IMR-90 (cell line): ENCODE measurements around the gene GAS6. TPM values are rescaled to one million over a fixed set of nuclear protein-coding genes. Genes with fewer than 3 reads are reported as not detected.

Experiments used
- ATAC-seq: fragments of 200-7000 bp; cut with Tn5 transposase; 2 replicates; pipeline ENCODE4 v1.9.1; 2020; ENCODE audit warnings: low read depth, mild to moderate bottlenecking, moderate library complexity
- BruUV-seq: library from RNA; stranded (reverse); fragments of 400-500 nt; replicated peaks from 2 replicates; lab custom pipeline; 2021; lab: Mats Ljungman, UMichigan
- CTCF ChIA-PET: fragments of 300-600 bp; formaldehyde crosslinking; extraction: SDS; loops from one replicate; lab custom pipeline; 2021; ENCODE audit warnings: antibody characterized with exemption; lab: Yijun Ruan, JAX
- POLR2A ChIA-PET: fragments of 300-600 bp; sonication (Branson Sonifier 250); formaldehyde crosslinking; loops from one replicate; lab custom pipeline; 2022; ENCODE audit warnings: antibody characterized with exemption; ENCODE audit not compliant: unreplicated experiment; lab: Charles Lee
- DNase-seq: peaks from one replicate; pipeline ENCODE4 v3.0.0; 2013
- H2AFZ ChIP-seq: replicated peaks from 2 replicates; pipeline ENCODE3; 2013; ENCODE audit warnings: low read length, mild to moderate bottlenecking; ENCODE audit not compliant: poor library complexity
- H2AK5ac ChIP-seq: 2 replicates; pipeline ENCODE4 v1.6.1; 2013; ENCODE audit warnings: low read depth, low read length, inconsistent platforms
- H2AK9ac ChIP-seq: replicated peaks from 2 replicates; pipeline ENCODE3; 2013; ENCODE audit warnings: mild to moderate bottlenecking, low read depth, low read length, moderate library complexity; ENCODE audit not compliant: poor library complexity
- H2BK120ac ChIP-seq: 2 replicates; pipeline ENCODE4 v1.6.1; 2013; ENCODE audit warnings: low read depth, low read length, inconsistent platforms
- H2BK15ac ChIP-seq: 3 replicates; pipeline ENCODE4 v1.6.1; 2013; ENCODE audit warnings: low read depth, low read length, inconsistent platforms
- H2BK20ac ChIP-seq: 2 replicates; pipeline ENCODE4 v1.6.1; 2013; ENCODE audit warnings: low read depth, mild to moderate bottlenecking, inconsistent platforms, low read length, moderate library complexity
- H2BK5ac ChIP-seq: 2 replicates; pipeline ENCODE4 v1.6.1; 2013; ENCODE audit warnings: mild to moderate bottlenecking, low read depth, low read length, inconsistent platforms; ENCODE audit not compliant: poor library complexity, severe bottlenecking
- H3K14ac ChIP-seq: replicated peaks from 2 replicates; pipeline ENCODE4 v1.6.1; 2013; ENCODE audit warnings: low read depth, low read length, inconsistent platforms
- H3K18ac ChIP-seq: 2 replicates; pipeline ENCODE4 v1.6.1; 2013; ENCODE audit warnings: low read depth, low read length, control low read depth
- H3K23ac ChIP-seq: 2 replicates; pipeline ENCODE4 v1.6.1; 2013; ENCODE audit warnings: low read depth, low read length, inconsistent platforms
- H3K27ac ChIP-seq: 2 replicates; pipeline ENCODE4 v1.5.1; 2013; ENCODE audit warnings: mild to moderate bottlenecking, control low read depth, low read length; ENCODE audit not compliant: insufficient read depth
- H3K27me3 ChIP-seq: 2 replicates; pipeline ENCODE4 v1.6.1; 2013; ENCODE audit warnings: low read length; ENCODE audit not compliant: control insufficient read depth, insufficient read depth
- H3K36me3 ChIP-seq: 2 replicates; pipeline ENCODE4 v1.6.1; 2013; ENCODE audit warnings: low read length, mixed read lengths; ENCODE audit not compliant: control insufficient read depth, insufficient read depth
- H3K4ac ChIP-seq: 2 replicates; pipeline ENCODE4 v1.6.1; 2013; ENCODE audit warnings: low read depth, low read length, inconsistent platforms
- H3K4me1 ChIP-seq: 2 replicates; pipeline ENCODE4 v1.6.1; 2013; ENCODE audit warnings: low read length, mixed read lengths; ENCODE audit not compliant: control insufficient read depth, insufficient read depth
- H3K4me2 ChIP-seq: 2 replicates; pipeline ENCODE4 v1.6.1; 2013; ENCODE audit warnings: low read depth, mild to moderate bottlenecking, control low read depth, low read length, moderate library complexity
- H3K4me3 ChIP-seq: 2 replicates; pipeline ENCODE4 v1.5.1; 2013; ENCODE audit warnings: low read depth, mild to moderate bottlenecking, control low read depth, low read length, moderate library complexity; ENCODE audit not compliant: insufficient read depth
- H3K56ac ChIP-seq: 2 replicates; pipeline ENCODE4 v1.6.1; 2013; ENCODE audit warnings: low read length, inconsistent platforms; ENCODE audit not compliant: insufficient read depth; ENCODE audit errors: extremely low read depth
- H3K79me1 ChIP-seq, 2 experiments: 2 replicates each; pipeline ENCODE4 v1.6.1; 2013; ENCODE audit warnings: low read length in 2 of 2, inconsistent platforms in 1 of 2, low read depth in 1 of 2
- H3K9ac ChIP-seq: 2 replicates; pipeline ENCODE4 v1.6.1; 2013; ENCODE audit warnings: low read depth, low read length, control low read depth
- H3K9me1 ChIP-seq: 2 replicates; pipeline ENCODE4 v1.6.1; 2013; ENCODE audit warnings: low read length, inconsistent platforms; ENCODE audit not compliant: insufficient read depth
- H3K9me3 ChIP-seq: 2 replicates; pipeline ENCODE4 v1.6.1; 2013; ENCODE audit warnings: low read length; ENCODE audit not compliant: control insufficient read depth, insufficient read depth
- H4K20me1 ChIP-seq: 2 replicates; pipeline ENCODE4 v1.6.1; 2013; ENCODE audit warnings: low read length, inconsistent platforms; ENCODE audit not compliant: insufficient read depth
- H4K5ac ChIP-seq: 2 replicates; pipeline ENCODE4 v1.6.1; 2013; ENCODE audit warnings: mild to moderate bottlenecking, low read depth, low read length, control low read depth
- H4K8ac ChIP-seq, 2 experiments: 2 replicates each; pipeline ENCODE4 v1.6.1; 2013; ENCODE audit warnings: low read depth in 2 of 2, low read length in 2 of 2, control low read depth in 1 of 2, inconsistent platforms in 1 of 2
- H4K91ac ChIP-seq: 2 replicates; pipeline ENCODE4 v1.6.1; 2013; ENCODE audit warnings: low read depth, low read length, inconsistent platforms; ENCODE audit not compliant: insufficient read depth
- MAFK ChIP-seq: IDR thresholded peaks from 2 replicates; pipeline ENCODE4 v1.6.1; 2012; ENCODE audit warnings: low read depth, low read length, improper control_type of control experiment
- MXI1 ChIP-seq: IDR thresholded peaks from 2 replicates; pipeline ENCODE4 v1.6.1; 2012; ENCODE audit warnings: low read depth, mild to moderate bottlenecking, low read length, moderate library complexity, borderline replicate concordance
- WGBS, 2 experiments: methylation state at CpG; one replicate each; pipeline versions ENCODE4 v1.1.5 to v1.1.7; 2013; ENCODE audit warnings: missing lambda C conversion rate in 2 of 2; ENCODE audit not compliant: insufficient read length in 1 of 2; ENCODE audit errors: extremely low coverage in 2 of 2; 5-methylcytosine and 5-hydroxymethylcytosine counted together
- dilution Hi-C: fragments of 300-500 bp; cut with HindIII; formaldehyde crosslinking; loops from one replicate; pipeline ENCODE4 v1.14.3; 2018; ENCODE audit warnings: low sequenced_read_pairs; ENCODE audit not compliant: unreplicated experiment
- in situ Hi-C: fragments of 300-500 bp; cut with MboI; formaldehyde crosslinking; loops from 3 replicates; pipeline ENCODE4 v1.14.3; 2019; ENCODE audit warnings: low sequenced_read_pairs, inconsistent platforms, mixed read lengths
- intact Hi-C: fragments of 100-400 bp; cut with micrococcal nuclease; formaldehyde crosslinking; loops from 2 replicates; pipeline ENCODE4 v1.10.0; 2022
- polyA plus RNA-seq, 3 experiments: library from polyadenylated mRNA; depleted of rRNA; stranded (reverse); fragments of >200 nt; gene quantifications; 2 replicates each; pipeline ENCODE4 v1.2.3, GENCODE V29; 2012; ENCODE audit warnings: low replicate concordance in 1 of 3
- total RNA-seq: library from RNA; depleted of rRNA; stranded (reverse); fragments of >200 nt; gene quantifications from 2 replicates; pipeline ENCODE4 v1.2.3, GENCODE V29; 2012
- TF ChIP-seq, protein P1 (sequence below): fragments of 150-350 bp; IDR thresholded peaks from 2 replicates; pipeline ENCODE4 v1.6.1; 2017; ENCODE audit warnings: mild to moderate bottlenecking, antibody characterized with exemption, low read length, low read depth

GAS6 gene
- total and polyA plus RNA-seq, 2 of the 4 experiments (the other 2 are of a cell fraction): 220 to 823 TPM

DNA sequence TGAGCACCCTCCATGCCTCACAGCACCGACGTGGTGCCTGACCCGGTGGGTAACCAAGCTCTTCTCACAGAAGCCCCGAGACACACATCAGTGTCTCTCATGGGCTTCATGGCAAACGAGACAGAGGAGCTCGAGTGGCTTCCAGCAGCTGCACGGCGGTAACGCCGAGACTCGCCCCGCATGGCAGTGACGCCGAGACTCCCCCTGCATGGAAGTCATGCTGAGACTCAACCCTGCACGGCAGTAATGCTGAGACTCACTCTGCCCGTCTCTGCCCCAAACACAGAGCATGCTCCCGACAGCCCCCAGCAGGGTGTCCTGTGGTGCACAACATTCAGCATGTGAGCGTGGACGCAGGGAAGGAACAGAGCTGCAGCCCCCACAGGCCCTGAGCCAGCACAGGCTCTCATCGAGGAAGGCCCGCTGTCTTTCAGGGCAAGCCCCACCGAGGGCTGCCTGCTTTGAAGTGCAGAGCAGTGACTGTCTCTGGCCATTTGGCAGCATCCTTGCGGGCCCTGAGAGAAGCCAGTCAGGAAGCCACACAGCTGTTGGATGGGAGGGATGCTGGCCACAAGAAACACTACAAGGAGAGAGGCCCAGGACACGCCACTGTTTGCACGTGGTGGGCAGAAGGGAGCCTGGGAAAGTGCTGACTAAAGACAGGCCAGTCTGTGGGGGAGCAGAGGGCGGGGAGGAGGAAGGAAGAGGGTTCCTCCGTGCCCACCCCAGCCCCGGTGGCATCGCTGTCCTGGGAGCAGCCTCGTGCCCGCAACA is 9.5 kb downstream of the GAS6 start:
- H3K4ac ChIP-seq: peak overlapping the region; percentile 49
- H4K20me1 ChIP-seq: peaks cover 100% of the 10 kb centered on the region
- no peak overlapping the region for H4K5ac ChIP-seq
- in situ Hi-C loops: no loop called here
- peak overlapping the region; percentile 77; the same call in 1 of the 2 replicates for H2AK5ac ChIP-seq
- no peak overlapping the region for H2BK20ac ChIP-seq
- no peak overlapping the region for H3K4me3 ChIP-seq
- ChIA-PET CTCF (interaction anchor here (0.6 kb wide), 1 partner anchor 77 kb away, joined by 4 read pairs; no protein-coding TSS in a partner anchor), POLR2A (no interaction called here)
- ATAC-seq (peak; percentile 31), DNase-seq (peak; percentile 81)
- peak overlapping the region; percentile 50 for H2BK5ac ChIP-seq
- dilution Hi-C loops: no loop called here
- H4K8ac ChIP-seq: peak overlapping the region in 1 of 2 experiments; percentile 31; a peak in 1 of 4 replicates
- H3K56ac ChIP-seq: no peak overlapping the region
- no peak overlapping the region for H2BK15ac ChIP-seq
- H3K9me1 ChIP-seq: peaks cover 55% of the 10 kb centered on the region
- peak overlapping the region; percentile 22; the same call in 1 of the 2 replicates for H3K14ac ChIP-seq
- WGBS, 2 experiments: 64% methylated on average over 20 of the region's 31 CpGs; no CpG with 5 or more reads in 1 of the 2 experiments
- no peaks in the 10 kb centered on the region for H3K27me3 ChIP-seq
- peaks cover 27% of the 10 kb centered on the region for H3K36me3 ChIP-seq
- H3K4me2 ChIP-seq: no peak overlapping the region; the same call in 1 of the 2 replicates
- TF ChIP-seq MAFK (no peak; the same call in 1 of the 2 replicates), MXI1 (peak; percentile 82)
- TF ChIP-seq, protein P1, sequence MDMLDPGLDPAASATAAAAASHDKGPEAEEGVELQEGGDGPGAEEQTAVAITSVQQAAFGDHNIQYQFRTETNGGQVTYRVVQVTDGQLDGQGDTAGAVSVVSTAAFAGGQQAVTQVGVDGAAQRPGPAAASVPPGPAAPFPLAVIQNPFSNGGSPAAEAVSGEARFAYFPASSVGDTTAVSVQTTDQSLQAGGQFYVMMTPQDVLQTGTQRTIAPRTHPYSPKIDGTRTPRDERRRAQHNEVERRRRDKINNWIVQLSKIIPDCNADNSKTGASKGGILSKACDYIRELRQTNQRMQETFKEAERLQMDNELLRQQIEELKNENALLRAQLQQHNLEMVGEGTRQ: 0 out of 2 replicates have a peak, but pooled peaks have one; percentile 11
- H2AK9ac ChIP-seq: peak overlapping the region; percentile 81
- no peak overlapping the region; the same call in 1 of the 2 replicates for H4K91ac ChIP-seq
- H3K27ac ChIP-seq: peak overlapping the region; percentile 53
- BruUV-seq: no TSS peak
- peak overlapping the region; percentile 54 for H3K23ac ChIP-seq
- intact Hi-C loops: no loop called here
- H2BK120ac ChIP-seq: peak overlapping the region; percentile 44
- H3K9ac ChIP-seq: peak overlapping the region; percentile 4; the same call in 1 of the 2 replicates
- peaks cover 49% of the 10 kb centered on the region for H3K4me1 ChIP-seq
- H3K9me3 ChIP-seq: no peaks in the 10 kb centered on the region
- peak overlapping the region; percentile 13; the same call in 1 of the 2 replicates for H3K18ac ChIP-seq
- peak overlapping the region; percentile 35 for H2AFZ ChIP-seq
- H3K79me1 ChIP-seq: peaks cover 14 to 95% of the 10 kb centered on the region in 2 experiments
